Nephron (organoid): Measurements from ENCODE around the gene HACD3.

Experiments used
- H3K27ac Mint-ChIP-seq, 3 experiments: 2 replicates each; pipeline ENCODE4 v1.8.0; 2020; ENCODE audit warnings: mixed read lengths in 3 of 3, mild to moderate bottlenecking in 2 of 3, moderate library complexity in 1 of 3
- H3K27me3 Mint-ChIP-seq: 2 replicates; pipeline ENCODE4 v1.8.0; 2021; ENCODE audit warnings: low read depth, mild to moderate bottlenecking, moderate library complexity, mixed read lengths
- H3K36me3 Mint-ChIP-seq: 2 replicates; pipeline ENCODE4 v1.8.0; 2020; ENCODE audit warnings: low read depth, mixed read lengths
- H3K4me1 Mint-ChIP-seq: 2 replicates; pipeline ENCODE4 v1.8.0; 2020; ENCODE audit warnings: mixed read lengths
- H3K4me3 Mint-ChIP-seq, 3 experiments: 2 replicates each; pipeline ENCODE4 v1.8.0; 2020; ENCODE audit warnings: mild to moderate bottlenecking in 3 of 3, mixed read lengths in 3 of 3, moderate library complexity in 2 of 3
- H3K9me3 Mint-ChIP-seq: 2 replicates; pipeline ENCODE4 v1.8.0; 2020; ENCODE audit warnings: mixed read lengths
- TF ChIP-seq, protein P1 (sequence below), 3 experiments: fragments of 200-600 bp; sonication (generic); IDR thresholded peaks; one replicate each; pipeline ENCODE4 v1.5.0; 2021; ENCODE audit warnings: antibody characterized with exemption in 3 of 3; ENCODE audit not compliant: unreplicated experiment in 3 of 3

Gene HACD3

DNA sequence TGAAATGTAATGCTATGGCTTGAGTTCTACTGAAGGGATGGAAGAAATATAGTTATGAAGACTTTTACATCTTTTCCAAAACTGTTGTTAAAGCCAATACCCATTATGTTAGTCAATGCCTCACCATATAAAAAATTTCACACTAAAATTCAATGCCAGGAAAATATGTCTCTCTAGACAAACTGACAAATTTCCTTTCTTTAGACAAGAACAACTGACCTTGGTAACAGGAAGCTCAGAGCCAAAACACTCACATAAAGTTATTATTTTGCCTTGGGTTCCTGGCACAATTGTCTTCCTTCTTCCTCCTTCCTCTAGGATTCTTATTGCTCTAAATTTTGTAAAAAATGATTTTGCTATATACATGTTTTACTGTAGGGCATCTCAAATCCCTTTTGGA is 54.0 kb downstream of the HACD3 start:
- peaks cover 60% of the 10 kb centered on the region for H3K36me3 Mint-ChIP-seq
- TF ChIP-seq, protein P1, sequence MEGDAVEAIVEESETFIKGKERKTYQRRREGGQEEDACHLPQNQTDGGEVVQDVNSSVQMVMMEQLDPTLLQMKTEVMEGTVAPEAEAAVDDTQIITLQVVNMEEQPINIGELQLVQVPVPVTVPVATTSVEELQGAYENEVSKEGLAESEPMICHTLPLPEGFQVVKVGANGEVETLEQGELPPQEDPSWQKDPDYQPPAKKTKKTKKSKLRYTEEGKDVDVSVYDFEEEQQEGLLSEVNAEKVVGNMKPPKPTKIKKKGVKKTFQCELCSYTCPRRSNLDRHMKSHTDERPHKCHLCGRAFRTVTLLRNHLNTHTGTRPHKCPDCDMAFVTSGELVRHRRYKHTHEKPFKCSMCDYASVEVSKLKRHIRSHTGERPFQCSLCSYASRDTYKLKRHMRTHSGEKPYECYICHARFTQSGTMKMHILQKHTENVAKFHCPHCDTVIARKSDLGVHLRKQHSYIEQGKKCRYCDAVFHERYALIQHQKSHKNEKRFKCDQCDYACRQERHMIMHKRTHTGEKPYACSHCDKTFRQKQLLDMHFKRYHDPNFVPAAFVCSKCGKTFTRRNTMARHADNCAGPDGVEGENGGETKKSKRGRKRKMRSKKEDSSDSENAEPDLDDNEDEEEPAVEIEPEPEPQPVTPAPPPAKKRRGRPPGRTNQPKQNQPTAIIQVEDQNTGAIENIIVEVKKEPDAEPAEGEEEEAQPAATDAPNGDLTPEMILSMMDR (IDR thresholded peaks at IDR 0.05; ENCODE audit: unreplicated experiment in 3 of 3), result no peak
- no peak overlapping the region for H3K4me3 Mint-ChIP-seq
- H3K27me3 Mint-ChIP-seq, result no peaks in the 10 kb centered on the region
- H3K4me1 Mint-ChIP-seq, result no peaks in the 10 kb centered on the region
- peak overlapping the region in 1 of 3 experiments; percentile 68 for H3K27ac Mint-ChIP-seq
- no peaks in the 10 kb centered on the region for H3K9me3 Mint-ChIP-seq

DNA sequence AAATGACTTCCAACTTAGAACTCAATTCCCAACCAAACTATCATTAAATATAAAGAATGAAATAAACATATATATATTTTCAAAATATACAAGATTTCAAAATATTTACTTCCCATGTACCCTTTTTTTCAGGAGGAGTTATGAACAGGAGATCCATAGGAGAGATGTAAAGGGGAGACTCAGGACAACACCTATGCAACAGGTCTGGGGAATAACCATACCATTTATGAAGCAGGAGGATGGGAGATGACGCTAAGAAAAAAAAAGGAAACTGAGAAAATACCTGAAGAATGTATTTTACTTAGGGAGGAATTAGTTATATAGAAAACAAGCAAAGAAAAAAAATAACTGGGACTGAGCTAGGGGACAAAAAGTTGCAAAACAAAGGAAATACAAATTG is 56.8 kb downstream of the HACD3 start:
- Mint-ChIP-seq H3K27ac (no peak overlapping the region), H3K4me1 (no peaks in the 10 kb centered on the region), H3K9me3 (no peaks in the 10 kb centered on the region), H3K36me3 (peaks cover 66% of the 10 kb centered on the region), H3K27me3 (no peaks in the 10 kb centered on the region), H3K4me3 (no peak overlapping the region)
- TF ChIP-seq, protein P1 (IDR thresholded peaks at IDR 0.05; ENCODE audit: unreplicated experiment in 3 of 3), result no peak

DNA sequence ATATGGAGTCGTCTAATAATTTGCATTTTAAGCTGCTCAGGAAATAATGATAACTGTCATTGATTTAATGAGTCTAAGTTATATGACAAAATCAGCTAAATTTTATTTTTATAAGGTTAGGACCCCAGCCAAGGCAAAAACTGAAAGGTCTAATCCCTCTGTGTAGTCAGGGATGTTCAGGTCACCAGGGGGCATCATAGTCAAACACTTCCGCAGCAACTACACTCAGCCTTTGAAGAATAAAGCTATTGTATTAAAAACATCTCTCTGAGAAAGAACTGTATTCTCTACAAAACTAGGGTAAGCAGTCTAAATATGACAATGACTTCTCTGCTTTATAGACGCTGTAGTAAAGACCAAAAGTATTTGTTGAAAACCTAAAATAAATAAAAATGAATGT is 65.7 kb downstream of the HACD3 start:
- H3K36me3 Mint-ChIP-seq, result peaks cover 48% of the 10 kb centered on the region
- H3K27me3 Mint-ChIP-seq, result no peaks in the 10 kb centered on the region
- no peak overlapping the region for H3K27ac Mint-ChIP-seq
- no peak overlapping the region for H3K4me3 Mint-ChIP-seq
- H3K4me1 Mint-ChIP-seq, result no peaks in the 10 kb centered on the region
- TF ChIP-seq, protein P1 (IDR thresholded peaks at IDR 0.05; ENCODE audit: unreplicated experiment in 3 of 3), result no peak
- H3K9me3 Mint-ChIP-seq, result no peaks in the 10 kb centered on the region

DNA sequence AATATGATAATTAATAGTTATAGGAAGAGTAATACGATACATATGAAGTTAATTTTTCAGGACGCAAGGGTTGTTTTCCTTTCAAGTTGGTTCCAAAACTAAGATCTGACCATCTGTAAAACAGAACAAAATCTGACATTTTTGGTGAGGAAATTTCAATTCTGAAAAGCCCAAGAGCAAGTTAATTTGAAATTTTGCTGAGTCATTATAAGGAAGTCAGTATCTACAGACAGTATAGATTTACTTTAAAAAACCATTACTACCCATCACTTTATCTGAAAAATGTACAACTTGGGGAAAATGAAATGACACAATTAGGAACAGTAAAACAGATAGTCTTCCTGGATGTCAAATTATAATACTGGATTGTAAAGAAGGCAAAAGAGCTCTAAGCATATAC is 68.2 kb downstream of the HACD3 start:
- TF ChIP-seq, protein P1 (IDR thresholded peaks at IDR 0.05; ENCODE audit: unreplicated experiment in 3 of 3), result no peak
- Mint-ChIP-seq H3K4me3 (no peak overlapping the region), H3K36me3 (peaks cover 40% of the 10 kb centered on the region), H3K4me1 (no peaks in the 10 kb centered on the region), H3K27me3 (no peaks in the 10 kb centered on the region), H3K9me3 (no peaks in the 10 kb centered on the region), H3K27ac (no peak overlapping the region)

DNA sequence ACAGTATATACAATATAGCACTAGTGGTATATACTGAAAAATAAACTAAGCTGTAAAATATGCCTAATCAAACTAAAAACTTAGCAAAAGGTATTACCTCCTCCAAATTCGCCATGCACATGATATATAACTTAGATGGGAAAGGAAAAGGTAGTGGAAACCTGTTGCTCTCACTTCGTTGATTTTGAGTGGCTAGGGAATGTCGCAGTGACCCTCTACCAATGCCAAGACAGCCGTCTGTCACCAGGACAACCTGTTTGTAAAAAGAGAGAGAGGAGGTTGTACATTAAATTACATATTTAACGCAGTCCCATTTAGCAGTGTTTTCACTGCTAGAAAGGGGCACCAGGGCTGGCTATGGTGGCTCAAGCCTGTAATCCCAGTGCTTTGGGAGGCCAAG is 69.4 kb downstream of the HACD3 start:
- Mint-ChIP-seq H3K9me3 (no peaks in the 10 kb centered on the region), H3K4me1 (no peaks in the 10 kb centered on the region), H3K36me3 (peaks cover 35% of the 10 kb centered on the region), H3K4me3 (no peak overlapping the region), H3K27ac (no peak overlapping the region), H3K27me3 (no peaks in the 10 kb centered on the region)
- TF ChIP-seq, protein P1 (IDR thresholded peaks at IDR 0.05; ENCODE audit: unreplicated experiment in 3 of 3), result no peak

DNA sequence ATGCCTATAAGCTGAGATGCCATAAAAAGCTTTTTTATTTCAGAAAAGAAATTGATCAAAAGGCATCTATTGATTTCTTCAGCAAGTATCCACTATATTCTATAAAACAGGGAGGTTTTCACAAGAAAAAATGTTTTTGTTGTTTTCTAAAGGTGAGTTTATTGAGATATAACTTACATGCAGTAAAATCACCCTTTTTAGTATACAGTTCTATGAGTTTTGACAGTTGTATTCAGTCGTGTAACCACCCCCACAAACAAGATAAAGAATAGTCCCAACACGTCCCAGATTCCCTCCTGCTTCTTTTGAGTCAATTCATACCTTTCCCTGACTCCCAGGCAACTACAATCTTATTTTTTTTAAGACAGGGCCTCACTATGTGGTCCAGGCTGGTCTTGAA is 72.9 kb downstream of the HACD3 start:
- H3K4me1 Mint-ChIP-seq, result no peaks in the 10 kb centered on the region
- TF ChIP-seq, protein P1 (IDR thresholded peaks at IDR 0.05; ENCODE audit: unreplicated experiment in 3 of 3), result no peak
- H3K4me3 Mint-ChIP-seq, result no peak overlapping the region
- H3K27ac Mint-ChIP-seq, result no peak overlapping the region
- H3K27me3 Mint-ChIP-seq, result no peaks in the 10 kb centered on the region
- H3K9me3 Mint-ChIP-seq, result no peaks in the 10 kb centered on the region
- H3K36me3 Mint-ChIP-seq, result peaks cover 33% of the 10 kb centered on the region
